ENCODE data around the gene SLC12A8. TPM values are rescaled to one million over a fixed set of nuclear protein-coding genes. Genes with fewer than 3 reads are reported as not detected.

Gene SLC12A8
- total RNA-seq, 4 donors from 2014 or later: 0.26 to 4.7 (median 0.58) TPM; not detected in 1

GRCh38 chr3:125042725-125043406 lies 169.7 kb downstream of the SLC12A8 start:
- Histone ChIP-seq H3K27me3 (no peaks in the 10 kb centered on the region), H3K27ac (peak overlapping the region; percentile 84 to 86), H3K9me3 (no peaks in the 10 kb centered on the region), H3K36me3 (no peaks in the 10 kb centered on the region), H3K4me3 (peak overlapping the region in 1 of 2 donors; percentile 9), H3K4me1 (peaks cover 5 to 6% of the 10 kb centered on the region in 2 donors)
- TF ChIP-seq POLR2A (IDR thresholded peaks at IDR 0.05) (no peak), CTCF (IDR thresholded peaks at IDR 0.05) (no peak)
- intact Hi-C loops (cut with DNase I; ENCODE audit: low total_unique reads): no loop called here
- peak; percentile 58 to 61 for DNase-seq

- peaks cover 0 to 3% of the 10 kb centered on the region in 2 donors for H3K9me3 ChIP-seq
- peak overlapping the region; percentile 69 to 86 for H3K27ac ChIP-seq
- H3K36me3 ChIP-seq: no peaks in the 10 kb centered on the region
- TF ChIP-seq CTCF (IDR thresholded peaks at IDR 0.05) (no peak), POLR2A (IDR thresholded peaks at IDR 0.05) (no peak)
- no peak overlapping the region for H3K4me3 ChIP-seq
- intact Hi-C loops (cut with DNase I; ENCODE audit: low total_unique reads): no loop called here
- no peaks in the 10 kb centered on the region for H3K27me3 ChIP-seq
- no peak for DNase-seq
- H3K4me1 ChIP-seq: peaks cover 2 to 5% of the 10 kb centered on the region in 2 donors
These were observed 173.1 kb downstream of the SLC12A8 start for GRCh38 chr3:125039131-125040100.

- TF ChIP-seq CTCF (IDR thresholded peaks at IDR 0.05): no peak
- TF ChIP-seq POLR2A (IDR thresholded peaks at IDR 0.05): no peak
These were observed 174.9 kb downstream of the SLC12A8 start for GRCh38 chr3:125037498-125038150.

GRCh38 chr3:125035217-125035616 lies 177.3 kb downstream of the SLC12A8 start:
- no peak for DNase-seq
- peaks cover 0 to 3% of the 10 kb centered on the region in 2 donors for H3K9me3 ChIP-seq
- H3K27me3 ChIP-seq: no peaks in the 10 kb centered on the region
- H3K4me1 ChIP-seq: no peaks in the 10 kb centered on the region
- no peak overlapping the region for H3K27ac ChIP-seq
- H3K36me3 ChIP-seq: no peaks in the 10 kb centered on the region
- no peak for TF ChIP-seq CTCF (IDR thresholded peaks at IDR 0.05)
- no peak for TF ChIP-seq POLR2A (IDR thresholded peaks at IDR 0.05)
- no peak overlapping the region for H3K4me3 ChIP-seq
- intact Hi-C loops (cut with DNase I; ENCODE audit: low total_unique reads): no loop called here

More at GRCh38 chr3:125037498-125038150, 174.9 kb downstream of the SLC12A8 start:
- H3K4me3 ChIP-seq: no peak overlapping the region
- H3K9me3 ChIP-seq: peaks cover 0 to 3% of the 10 kb centered on the region in 2 donors
- H3K27me3 ChIP-seq: no peaks in the 10 kb centered on the region
- intact Hi-C loops (cut with DNase I; ENCODE audit: low total_unique reads): no loop called here
- no peak overlapping the region for H3K27ac ChIP-seq
- H3K4me1 ChIP-seq: no peaks in the 10 kb centered on the region
- DNase-seq: no peak
- no peaks in the 10 kb centered on the region for H3K36me3 ChIP-seq
